Measurements from ENCODE around the gene TSSK6. TPM values are rescaled to one million over a fixed set of nuclear protein-coding genes. Genes with fewer than 3 reads are reported as not detected.

The TSSK6 gene
- total and polyA plus RNA-seq, 4 donors: 0.21 to 2.3 (median 1.1) TPM

DNA sequence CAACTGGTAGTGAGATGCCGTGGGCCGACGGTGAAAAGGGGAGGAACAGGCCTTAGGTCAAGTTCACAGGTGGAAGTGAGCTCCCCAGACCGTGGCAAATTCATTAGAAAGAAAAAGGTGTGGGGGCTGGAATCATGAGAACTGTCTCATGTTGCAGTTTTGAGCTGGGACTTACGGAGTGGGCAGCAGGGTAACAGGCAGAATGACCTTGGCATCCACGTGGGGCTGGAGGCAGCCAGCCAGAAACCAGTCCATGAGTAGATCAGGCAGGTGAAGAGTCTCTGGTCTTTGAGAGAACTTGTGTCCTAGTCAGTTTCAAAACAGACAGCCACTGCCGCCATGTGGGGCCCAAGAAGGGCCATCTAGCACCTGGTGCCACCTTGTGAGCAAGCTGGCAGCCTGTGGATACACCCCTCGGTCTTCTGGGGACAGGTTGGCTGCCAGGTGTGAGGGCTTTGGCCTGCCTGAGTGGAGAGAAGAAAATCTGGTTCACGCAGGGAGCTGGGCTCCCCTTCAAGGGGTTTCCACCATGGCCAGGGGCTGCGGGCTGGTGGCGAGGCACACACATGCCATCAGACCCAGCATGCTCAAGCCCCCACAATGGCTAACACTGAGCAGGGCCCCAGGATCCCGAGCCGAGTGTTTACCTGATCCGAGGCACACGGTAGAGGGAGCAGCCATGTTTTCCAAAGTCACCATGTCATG is 23.9 kb downstream of the TSSK6 start:
- TF ChIP-seq, protein P1, sequence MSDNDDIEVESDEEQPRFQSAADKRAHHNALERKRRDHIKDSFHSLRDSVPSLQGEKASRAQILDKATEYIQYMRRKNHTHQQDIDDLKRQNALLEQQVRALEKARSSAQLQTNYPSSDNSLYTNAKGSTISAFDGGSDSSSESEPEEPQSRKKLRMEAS (IDR thresholded peaks at IDR 0.05): no peak
- TF ChIP-seq TAF1 (conservative IDR thresholded peaks at IDR 0.05) (no peak), YY1 (IDR thresholded peaks at IDR 0.05) (no peak), FOXA2 (IDR thresholded peaks at IDR 0.05) (no peak)
- TF ChIP-seq, protein P2, sequence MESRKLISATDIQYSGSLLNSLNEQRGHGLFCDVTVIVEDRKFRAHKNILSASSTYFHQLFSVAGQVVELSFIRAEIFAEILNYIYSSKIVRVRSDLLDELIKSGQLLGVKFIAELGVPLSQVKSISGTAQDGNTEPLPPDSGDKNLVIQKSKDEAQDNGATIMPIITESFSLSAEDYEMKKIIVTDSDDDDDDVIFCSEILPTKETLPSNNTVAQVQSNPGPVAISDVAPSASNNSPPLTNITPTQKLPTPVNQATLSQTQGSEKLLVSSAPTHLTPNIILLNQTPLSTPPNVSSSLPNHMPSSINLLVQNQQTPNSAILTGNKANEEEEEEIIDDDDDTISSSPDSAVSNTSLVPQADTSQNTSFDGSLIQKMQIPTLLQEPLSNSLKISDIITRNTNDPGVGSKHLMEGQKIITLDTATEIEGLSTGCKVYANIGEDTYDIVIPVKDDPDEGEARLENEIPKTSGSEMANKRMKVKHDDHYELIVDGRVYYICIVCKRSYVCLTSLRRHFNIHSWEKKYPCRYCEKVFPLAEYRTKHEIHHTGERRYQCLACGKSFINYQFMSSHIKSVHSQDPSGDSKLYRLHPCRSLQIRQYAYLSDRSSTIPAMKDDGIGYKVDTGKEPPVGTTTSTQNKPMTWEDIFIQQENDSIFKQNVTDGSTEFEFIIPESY (IDR thresholded peaks at IDR 0.05): no peak
- peaks cover 2 to 25% (median 17%) of the 10 kb centered on the region in 4 donors for H3K36me3 ChIP-seq (ENCODE audit: control insufficient read depth in 4 of 4, insufficient read depth in 3 of 4, low read depth in 1 of 4, low read length in 3 of 4)
- WGBS: 84% methylated on average over 15 of the region's 15 CpGs
- no peak for DNase-seq (ENCODE audit: low spot score)
- H3K27me3 ChIP-seq (ENCODE audit: control insufficient read depth in 4 of 4, insufficient read depth in 4 of 4, low read length in 3 of 4): no peaks in the 10 kb centered on the region
- no peaks in the 10 kb centered on the region for H3K9me3 ChIP-seq (ENCODE audit: control insufficient read depth in 4 of 4, low read length in 3 of 4)
- no peak overlapping the region for H3K4me3 ChIP-seq (ENCODE audit: low read depth in 1 of 3, low read length in 3 of 3)
- no peak overlapping the region for H3K9ac ChIP-seq (ENCODE audit: low read depth in 1 of 2, low read length in 2 of 2)
- H3K4me1 ChIP-seq (ENCODE audit: control insufficient read depth in 4 of 4, insufficient read depth in 4 of 4, low read length in 3 of 4): peaks cover 14 to 55% (median 44%) of the 10 kb centered on the region in 4 donors
- no peak overlapping the region for H3K27ac ChIP-seq (ENCODE audit: low read depth in 1 of 2, low read length in 2 of 2)

DNA sequence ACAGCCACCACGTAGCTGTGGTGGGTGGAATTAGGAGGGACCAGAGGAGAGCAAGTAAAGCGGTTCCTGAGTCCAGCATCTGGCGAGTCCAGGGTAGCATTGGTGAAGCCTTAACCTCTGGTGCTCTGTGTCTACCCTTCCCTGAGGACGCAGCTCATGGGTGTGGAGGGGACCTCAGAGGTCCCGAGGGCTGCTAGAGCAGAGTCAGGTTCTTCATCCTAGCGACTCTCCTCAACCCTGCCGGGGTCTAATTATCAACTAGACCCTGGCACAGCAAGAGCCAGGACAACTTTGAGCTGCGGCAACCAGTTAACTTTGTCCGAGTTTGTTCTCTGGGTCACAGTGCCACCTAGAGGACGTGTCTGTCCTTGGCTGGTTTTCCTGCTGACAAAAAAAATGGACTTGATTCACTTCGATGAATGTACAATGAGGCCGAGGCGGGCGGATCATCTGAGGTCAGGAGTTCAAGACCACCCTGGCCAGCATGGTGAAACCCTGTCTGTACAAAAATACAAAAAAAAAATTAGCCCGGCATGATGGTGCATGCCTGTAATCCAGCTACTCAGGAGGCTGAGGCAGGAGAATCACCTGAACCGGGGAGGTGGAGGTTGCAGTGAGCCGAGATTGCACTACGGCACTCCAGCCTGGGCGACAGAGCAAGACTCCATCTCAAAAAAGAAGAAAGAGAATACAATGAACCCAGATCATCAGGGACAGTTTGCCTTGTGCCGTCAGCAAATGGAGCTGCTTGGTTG is 25.0 kb downstream of the TSSK6 start:
- Histone ChIP-seq H3K27ac (ENCODE audit: low read depth in 1 of 2, low read length in 2 of 2) (peak overlapping the region; percentile 85 to 87), H3K4me3 (ENCODE audit: low read depth in 1 of 3, low read length in 3 of 3) (no peak overlapping the region), H3K27me3 (ENCODE audit: control insufficient read depth in 4 of 4, insufficient read depth in 4 of 4, low read length in 3 of 4) (no peaks in the 10 kb centered on the region), H3K4me1 (ENCODE audit: control insufficient read depth in 4 of 4, insufficient read depth in 4 of 4, low read length in 3 of 4) (peaks cover 14 to 60% (median 45%) of the 10 kb centered on the region in 4 donors), H3K9ac (ENCODE audit: low read depth in 1 of 2, low read length in 2 of 2) (peak overlapping the region in 1 of 2 donors; percentile 32), H3K9me3 (ENCODE audit: control insufficient read depth in 4 of 4, low read length in 3 of 4) (no peaks in the 10 kb centered on the region), H3K36me3 (ENCODE audit: control insufficient read depth in 4 of 4, insufficient read depth in 3 of 4, low read depth in 1 of 4, low read length in 3 of 4) (peaks cover 2 to 16% (median 12%) of the 10 kb centered on the region in 4 donors)
- TF ChIP-seq, protein P3, sequence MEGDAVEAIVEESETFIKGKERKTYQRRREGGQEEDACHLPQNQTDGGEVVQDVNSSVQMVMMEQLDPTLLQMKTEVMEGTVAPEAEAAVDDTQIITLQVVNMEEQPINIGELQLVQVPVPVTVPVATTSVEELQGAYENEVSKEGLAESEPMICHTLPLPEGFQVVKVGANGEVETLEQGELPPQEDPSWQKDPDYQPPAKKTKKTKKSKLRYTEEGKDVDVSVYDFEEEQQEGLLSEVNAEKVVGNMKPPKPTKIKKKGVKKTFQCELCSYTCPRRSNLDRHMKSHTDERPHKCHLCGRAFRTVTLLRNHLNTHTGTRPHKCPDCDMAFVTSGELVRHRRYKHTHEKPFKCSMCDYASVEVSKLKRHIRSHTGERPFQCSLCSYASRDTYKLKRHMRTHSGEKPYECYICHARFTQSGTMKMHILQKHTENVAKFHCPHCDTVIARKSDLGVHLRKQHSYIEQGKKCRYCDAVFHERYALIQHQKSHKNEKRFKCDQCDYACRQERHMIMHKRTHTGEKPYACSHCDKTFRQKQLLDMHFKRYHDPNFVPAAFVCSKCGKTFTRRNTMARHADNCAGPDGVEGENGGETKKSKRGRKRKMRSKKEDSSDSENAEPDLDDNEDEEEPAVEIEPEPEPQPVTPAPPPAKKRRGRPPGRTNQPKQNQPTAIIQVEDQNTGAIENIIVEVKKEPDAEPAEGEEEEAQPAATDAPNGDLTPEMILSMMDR (IDR thresholded peaks at IDR 0.05; ENCODE audit: low read depth, low read length, missing input control): peak; percentile 86
- TF ChIP-seq HNF4A (conservative IDR thresholded peaks at IDR 0.05): peak in 1 of 2 donors; percentile 37
- TF ChIP-seq NR2F2 (IDR thresholded peaks at IDR 0.05): no peak
- peak in 1 of 2 donors; percentile 63 for TF ChIP-seq RXRA (IDR thresholded peaks at IDR 0.05)
- TF ChIP-seq RAD21 (IDR thresholded peaks at IDR 0.05): peak; percentile 93 to 96
- no peak for TF ChIP-seq EGR1 (IDR thresholded peaks at IDR 0.05; ENCODE audit: low read depth in 2 of 2)
- TF ChIP-seq, protein P2 (IDR thresholded peaks at IDR 0.05): no peak
- peak; percentile 82 for DNase-seq (ENCODE audit: low spot score)
- WGBS: 23% methylated on average over 20 of the region's 20 CpGs

Data from liver (tissue), 9 donors.